RWPE2 (cell line): ENCODE measurements around the gene SRSF3.
"Not testable (repeated sequence)": the region's sequence is repeated elsewhere in the genome, so short reads cannot be mapped to it uniquely, and the experiment has no call there.

Experiments
- ATAC-seq: fragments of 200-7000 bp; cut with Tn5 transposase; 3 replicates; pipeline ENCODE4 v1.9.1; 2021; ENCODE audit warnings: low read depth
- DNase-seq: peaks from one replicate; pipeline ENCODE4 v3.0.0-alpha.2; 2020; ENCODE audit warnings: low spot score
- H3K27ac ChIP-seq: fragments of 450-650 bp; 2 replicates; pipeline ENCODE4 v1.5.1; 2017; ENCODE audit warnings: mild to moderate bottlenecking; ENCODE audit not compliant: poor library complexity, severe bottlenecking
- H3K27me3 ChIP-seq: fragments of 250-450 bp; sonication (Bioruptor Pico); 2 replicates; pipeline ENCODE4 v1.5.1; 2021; ENCODE audit warnings: mild to moderate bottlenecking, moderate library complexity; ENCODE audit not compliant: insufficient read depth, poor library complexity, severe bottlenecking
- H3K36me3 ChIP-seq: fragments of 250-450 bp; sonication (Bioruptor Pico); 2 replicates; pipeline ENCODE4 v1.5.1; 2020; ENCODE audit warnings: low read depth, mild to moderate bottlenecking, moderate library complexity
- H3K4me1 ChIP-seq: fragments of 250-450 bp; sonication (Bioruptor Pico); 2 replicates; pipeline ENCODE4 v1.5.1; 2021; ENCODE audit warnings: mild to moderate bottlenecking, moderate library complexity; ENCODE audit not compliant: insufficient read depth, poor library complexity, severe bottlenecking
- H3K4me3 ChIP-seq: fragments of 250-450 bp; sonication (Bioruptor Pico); 2 replicates; pipeline ENCODE4 v1.5.1; 2021; ENCODE audit warnings: mild to moderate bottlenecking, moderate library complexity; ENCODE audit not compliant: severe bottlenecking
- H3K9me3 ChIP-seq: fragments of 250-450 bp; sonication (Bioruptor Pico); 2 replicates; pipeline ENCODE4 v1.5.1; 2021; ENCODE audit warnings: mild to moderate bottlenecking, moderate library complexity; ENCODE audit not compliant: severe bottlenecking
- CTCF ChIP-seq: fragments of 450-650 bp; IDR thresholded peaks from one replicate; pipeline ENCODE4 v1.5.1; 2017; ENCODE audit warnings: mild to moderate bottlenecking, moderate library complexity; ENCODE audit not compliant: poor library complexity, severe bottlenecking

SRSF3 gene

GRCh38 chr6:36650848-36651478, 56.8 kb downstream of the SRSF3 start:
- ATAC-seq (no peak), DNase-seq (no peak)
- no peaks in the 10 kb centered on the region for H3K36me3 ChIP-seq
- H3K27me3 ChIP-seq, result no peaks in the 10 kb centered on the region
- no peak overlapping the region for H3K27ac ChIP-seq
- no peak overlapping the region for H3K4me3 ChIP-seq
- no peaks in the 10 kb centered on the region for H3K9me3 ChIP-seq
- peaks cover 7% of the 10 kb centered on the region for H3K4me1 ChIP-seq
- TF ChIP-seq CTCF, result no peak

GRCh38 chr6:36651659-36652379, 57.7 kb downstream of the SRSF3 start:
- Histone ChIP-seq H3K36me3 (no peaks in the 10 kb centered on the region), H3K27me3 (no peaks in the 10 kb centered on the region), H3K4me3 (no peak overlapping the region), H3K4me1 (peaks cover 7% of the 10 kb centered on the region), H3K9me3 (no peaks in the 10 kb centered on the region), H3K27ac (no peak overlapping the region)
- ATAC-seq, result no peak
- no peak for TF ChIP-seq CTCF
- DNase-seq, result no peak

- not testable (repeated sequence) for H3K9me3 ChIP-seq, H3K36me3 ChIP-seq, DNase-seq, H3K27me3 ChIP-seq, H3K4me3 ChIP-seq, ATAC-seq, H3K27ac ChIP-seq
- H3K4me1 ChIP-seq, result peaks cover 12% of the 10 kb centered on the region
Observed at GRCh38 chr6:36654469-36654868, 60.3 kb downstream of the SRSF3 start.
